BLaER1 treated with 17β-estradiol and CSF1 and Interleukin-3, amounts not matched to agents 10 nM and 100 nM (cell line): ENCODE data around the gene C12orf60.

Source experiments
- H3K27ac ChIP-seq, 11 experiments: shearing (Covaris generic); formaldehyde crosslinking; 2 replicates each; pipeline ENCODE4 v1.8.1; 2022
- H3K27me3 ChIP-seq, 11 experiments: shearing (Covaris generic); formaldehyde crosslinking; 2 replicates each; pipeline ENCODE4 v1.8.1; 2022
- H3K36me3 ChIP-seq, 11 experiments: shearing (Covaris generic); formaldehyde crosslinking; 2 replicates each; pipeline ENCODE4 v1.8.1; 2022
- H3K4me1 ChIP-seq, 10 experiments: shearing (Covaris generic); formaldehyde crosslinking; 2 replicates each; pipeline ENCODE4 v1.8.1; 2022
- H3K4me2 ChIP-seq, 11 experiments: shearing (Covaris generic); formaldehyde crosslinking; 2 replicates each; pipeline ENCODE4 v1.8.1; 2022
- H3K4me3 ChIP-seq, 10 experiments: shearing (Covaris generic); formaldehyde crosslinking; 2 replicates each; pipeline ENCODE4 v1.8.1; 2022
- H3K9ac ChIP-seq, 11 experiments: shearing (Covaris generic); formaldehyde crosslinking; 2 replicates each; pipeline ENCODE4 v1.8.1; 2022
- H3K9me3 ChIP-seq, 11 experiments: shearing (Covaris generic); formaldehyde crosslinking; replicated peaks in 1 of 11; 2 replicates each; pipeline ENCODE4 v1.8.1; 2022
- H4K20me1 ChIP-seq, 11 experiments: shearing (Covaris generic); formaldehyde crosslinking; 2 replicates each; pipeline ENCODE4 v1.8.1; 2022
- Cebpa-rat ChIP-seq, 11 experiments: shearing (Covaris generic); IDR thresholded peaks; 2 replicates each; pipeline ENCODE4 v1.8.1; 2022

Gene C12orf60

DNA sequence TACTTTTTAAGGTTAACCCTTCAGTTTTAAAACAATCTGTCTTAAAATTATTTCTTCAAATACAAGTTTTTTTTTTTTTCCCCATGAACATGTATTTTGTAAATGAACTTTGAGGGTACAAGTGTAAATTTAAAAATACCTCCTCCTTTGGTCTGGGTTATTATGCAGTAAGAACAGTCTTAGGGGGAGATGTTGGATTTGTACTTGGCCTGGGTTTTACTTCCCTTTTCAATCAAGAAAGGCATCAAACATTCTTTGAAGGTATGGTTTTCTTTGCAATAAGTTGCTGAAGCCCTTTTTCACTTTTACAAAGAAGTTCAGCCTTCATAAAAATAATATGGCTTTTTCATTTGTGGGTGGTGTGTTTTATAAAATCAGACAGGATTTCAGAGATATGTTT, 20.7 kb upstream of the C12orf60 start:
- Histone ChIP-seq H3K27me3 (no peaks in the 10 kb centered on the region), H4K20me1 (peaks cover 0 to 2% (median 0%) of the 10 kb centered on the region in 11 experiments; a peak in 1 of 22 replicates), H3K36me3 (peaks cover 29 to 43% (median 36%) of the 10 kb centered on the region in 11 experiments), H3K4me2 (no peak overlapping the region), H3K4me1 (peaks cover 0 to 33% (median 2%) of the 10 kb centered on the region in 10 experiments; a peak in 9 of 20 replicates), H3K4me3 (no peak overlapping the region), H3K9ac (no peak overlapping the region), H3K27ac (no peak overlapping the region), H3K9me3 (no peaks in the 10 kb centered on the region)
- TF ChIP-seq Cebpa-rat (IDR thresholded peaks at IDR 0.05) = no peak

DNA sequence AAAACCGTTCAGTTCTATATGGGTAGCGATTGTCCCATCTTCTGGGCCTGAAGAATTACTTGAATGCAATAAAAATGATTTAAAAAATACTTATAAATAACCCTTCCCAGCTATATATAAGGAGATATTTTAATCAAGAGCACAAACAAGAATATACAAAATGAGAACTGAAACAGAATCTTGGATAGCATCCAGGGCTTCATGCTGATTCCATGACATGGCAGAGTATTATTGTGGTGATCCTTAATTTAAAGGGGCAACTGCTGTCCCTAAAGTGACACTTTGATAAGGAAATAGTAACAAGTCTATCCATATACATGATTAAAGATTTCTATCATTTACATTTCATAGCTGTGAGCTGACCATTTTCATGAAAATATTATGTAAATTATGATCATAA, 19.0 kb upstream of the C12orf60 start:
- Histone ChIP-seq H3K4me2 (peak overlapping the region in 2 of 11 experiments; percentile 21 to 23; a peak in 3 of 22 replicates), H3K36me3 (peaks cover 46 to 61% (median 54%) of the 10 kb centered on the region in 11 experiments), H3K4me3 (no peak overlapping the region), H3K27me3 (no peaks in the 10 kb centered on the region), H4K20me1 (peaks cover 0 to 10% (median 0%) of the 10 kb centered on the region in 11 experiments; a peak in 2 of 22 replicates), H3K9ac (no peak overlapping the region), H3K27ac (peak overlapping the region in 1 of 11 experiments; percentile 1; a peak in 2 of 22 replicates), H3K4me1 (peaks cover 0 to 33% (median 2%) of the 10 kb centered on the region in 10 experiments; a peak in 9 of 20 replicates), H3K9me3 (no peaks in the 10 kb centered on the region)
- TF ChIP-seq Cebpa-rat (IDR thresholded peaks at IDR 0.05) = no peak

DNA sequence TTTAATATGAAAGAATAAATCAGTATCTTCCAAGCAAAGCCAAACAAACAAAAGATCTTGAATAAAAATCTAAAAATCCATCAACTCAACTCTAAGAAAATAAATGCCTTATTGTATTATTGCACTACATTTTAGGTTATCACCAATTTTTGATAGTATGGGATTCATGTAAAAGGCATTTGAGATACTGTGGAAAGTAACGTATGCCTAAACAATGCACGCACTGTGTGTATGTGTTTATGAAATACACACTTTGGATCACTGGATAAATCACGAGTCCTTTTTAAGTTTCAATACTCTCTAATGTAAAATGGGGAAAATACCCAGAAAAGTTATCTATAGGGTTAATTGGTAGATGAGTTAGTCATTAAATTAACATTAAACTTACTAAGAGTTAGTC, 17.9 kb upstream of the C12orf60 start:
- Histone ChIP-seq H3K4me1 (peaks cover 0 to 30% (median 1%) of the 10 kb centered on the region in 10 experiments; a peak in 9 of 20 replicates), H4K20me1 (peaks cover 0 to 11% (median 0%) of the 10 kb centered on the region in 11 experiments; a peak in 3 of 22 replicates), H3K9ac (no peak overlapping the region), H3K27me3 (no peaks in the 10 kb centered on the region), H3K9me3 (no peaks in the 10 kb centered on the region), H3K4me2 (no peak overlapping the region), H3K4me3 (no peak overlapping the region), H3K27ac (no peak overlapping the region), H3K36me3 (peaks cover 57 to 72% (median 65%) of the 10 kb centered on the region in 11 experiments)
- TF ChIP-seq Cebpa-rat (IDR thresholded peaks at IDR 0.05) = no peak

DNA sequence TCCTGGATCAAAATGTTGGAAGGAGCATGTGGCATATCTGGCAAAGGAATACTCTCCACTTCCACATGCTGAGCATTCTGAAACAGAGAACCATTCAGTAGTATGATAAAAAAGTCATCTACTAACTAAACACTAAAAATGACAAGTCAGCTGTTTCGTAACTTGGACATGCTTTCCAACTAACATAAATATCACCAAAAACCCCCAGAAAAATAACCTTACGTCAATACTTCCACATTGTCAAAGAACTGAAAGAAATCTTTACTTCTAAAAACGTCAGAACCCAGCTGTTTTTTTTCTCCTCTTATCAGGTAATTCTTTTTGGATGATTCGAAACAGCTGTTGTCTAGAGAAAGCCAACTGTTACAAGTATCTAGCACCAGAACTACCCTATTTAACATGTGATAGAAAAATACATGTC, 8.4 kb upstream of the C12orf60 start:
- Histone ChIP-seq H3K9me3 (no peaks in the 10 kb centered on the region), H3K27me3 (no peaks in the 10 kb centered on the region), H3K36me3 (peaks cover 95 to 100% (median 98%) of the 10 kb centered on the region in 11 experiments), H3K4me1 (peaks cover 0 to 18% (median 0%) of the 10 kb centered on the region in 10 experiments; a peak in 5 of 20 replicates), H4K20me1 (peaks cover 0 to 44% (median 20%) of the 10 kb centered on the region in 11 experiments; a peak in 12 of 22 replicates), H3K9ac (no peak overlapping the region), H3K4me3 (no peak overlapping the region), H3K4me2 (peak overlapping the region in 2 of 11 experiments; percentile 46 to 51; a peak in 4 of 22 replicates), H3K27ac (no peak overlapping the region; a peak in 1 of 22 replicates)
- TF ChIP-seq Cebpa-rat (IDR thresholded peaks at IDR 0.05) = no peak

DNA sequence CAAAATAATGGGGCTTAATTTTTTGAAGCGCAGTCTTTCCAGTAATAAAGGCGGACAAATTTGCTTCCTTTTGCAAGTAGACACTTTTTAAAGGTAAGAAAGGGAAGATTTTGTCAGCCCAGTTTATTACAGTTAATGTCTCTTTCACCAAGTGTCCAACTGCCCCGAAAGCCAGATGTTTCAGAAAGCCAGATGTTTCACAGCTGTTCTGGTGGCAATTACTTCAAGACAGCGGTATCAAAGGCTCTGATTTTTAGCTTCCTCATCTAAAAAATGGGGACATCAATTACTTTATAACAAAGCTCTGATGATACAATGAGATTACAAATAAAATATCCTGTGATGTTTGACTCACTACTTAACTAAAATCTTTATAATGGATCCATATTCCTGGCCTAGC, 1.2 kb upstream of the C12orf60 start:
- peak overlapping the region in 9 of 11 experiments; percentile 86 to 98 (median 94); a peak in 15 of 22 replicates for H3K27ac ChIP-seq

DNA sequence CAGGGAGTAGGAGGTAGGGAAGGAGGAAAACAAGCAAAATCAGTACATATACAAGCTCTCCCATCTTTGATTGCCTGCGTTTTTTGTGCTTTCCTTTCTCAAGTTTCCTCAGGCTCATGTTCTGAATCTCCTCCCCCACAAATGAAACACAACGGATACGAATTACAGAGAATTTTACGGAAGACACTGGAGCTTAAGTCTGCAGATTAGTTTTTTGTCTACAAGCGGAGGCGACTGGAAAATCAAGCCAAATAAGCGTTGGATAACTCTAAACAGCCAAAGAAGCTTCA, 804 bp upstream of the C12orf60 start:
- Histone ChIP-seq H4K20me1 (peaks cover 0 to 48% (median 25%) of the 10 kb centered on the region in 11 experiments; a peak in 12 of 22 replicates), H3K9ac (peak overlapping the region; percentile 88 to 98 (median 93)), H3K9me3 (no peaks in the 10 kb centered on the region), H3K27ac (peak overlapping the region; percentile 86 to 98 (median 91)), H3K4me1 (peaks cover 14 to 30% (median 26%) of the 10 kb centered on the region in 10 experiments), H3K4me2 (peak overlapping the region; percentile 78 to 98 (median 87)), H3K36me3 (peaks cover 23 to 37% (median 31%) of the 10 kb centered on the region in 11 experiments), H3K4me3 (peak overlapping the region; percentile 84 to 98 (median 92)), H3K27me3 (no peaks in the 10 kb centered on the region)
- TF ChIP-seq Cebpa-rat (IDR thresholded peaks at IDR 0.05) = no peak

More for the DNA sequence above, 1.2 kb upstream of the C12orf60 start:
- H3K4me1 ChIP-seq = peaks cover 14 to 30% (median 26%) of the 10 kb centered on the region in 10 experiments
- H3K4me3 ChIP-seq = peak overlapping the region; percentile 84 to 98 (median 92)
- H3K4me2 ChIP-seq = peak overlapping the region; percentile 78 to 98 (median 87)
- H3K27me3 ChIP-seq = no peaks in the 10 kb centered on the region
- peaks cover 0 to 52% (median 30%) of the 10 kb centered on the region in 11 experiments; a peak in 12 of 22 replicates for H4K20me1 ChIP-seq
- H3K36me3 ChIP-seq = peaks cover 27 to 41% (median 35%) of the 10 kb centered on the region in 11 experiments
- H3K9ac ChIP-seq = peak overlapping the region; percentile 88 to 98 (median 93)
- TF ChIP-seq Cebpa-rat (IDR thresholded peaks at IDR 0.05) = no peak
- no peaks in the 10 kb centered on the region for H3K9me3 ChIP-seq

DNA sequence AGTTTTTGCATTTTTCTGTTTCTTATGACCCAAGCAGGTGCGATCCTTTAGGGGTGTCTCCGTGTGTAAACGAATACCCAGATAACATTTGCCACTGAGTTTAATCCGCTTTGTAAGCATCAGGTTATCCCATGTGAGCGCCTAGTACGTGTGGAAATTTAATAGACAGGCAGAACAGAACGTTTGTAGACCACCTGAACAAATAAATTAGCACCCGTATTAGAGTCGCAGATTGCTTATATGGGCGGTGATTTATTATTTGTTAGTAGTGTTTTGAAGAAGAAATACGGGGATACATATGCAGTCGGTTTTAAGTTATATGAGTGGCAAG, 325 bp downstream of the C12orf60 start:
- Histone ChIP-seq H3K27ac (peak overlapping the region; percentile 51 to 98 (median 90); a peak in 21 of 22 replicates), H3K36me3 (peaks cover 12 to 25% (median 19%) of the 10 kb centered on the region in 11 experiments; a peak in 21 of 22 replicates), H3K9ac (peak overlapping the region; percentile 77 to 98 (median 93)), H3K4me3 (peak overlapping the region; percentile 84 to 98 (median 92)), H3K4me2 (peak overlapping the region; percentile 76 to 96 (median 82)), H3K4me1 (peaks cover 14 to 30% (median 26%) of the 10 kb centered on the region in 10 experiments), H4K20me1 (peaks cover 0 to 37% (median 20%) of the 10 kb centered on the region in 11 experiments; a peak in 12 of 22 replicates), H3K27me3 (no peaks in the 10 kb centered on the region), H3K9me3 (no peaks in the 10 kb centered on the region)
- no peak for TF ChIP-seq Cebpa-rat (IDR thresholded peaks at IDR 0.05)

DNA sequence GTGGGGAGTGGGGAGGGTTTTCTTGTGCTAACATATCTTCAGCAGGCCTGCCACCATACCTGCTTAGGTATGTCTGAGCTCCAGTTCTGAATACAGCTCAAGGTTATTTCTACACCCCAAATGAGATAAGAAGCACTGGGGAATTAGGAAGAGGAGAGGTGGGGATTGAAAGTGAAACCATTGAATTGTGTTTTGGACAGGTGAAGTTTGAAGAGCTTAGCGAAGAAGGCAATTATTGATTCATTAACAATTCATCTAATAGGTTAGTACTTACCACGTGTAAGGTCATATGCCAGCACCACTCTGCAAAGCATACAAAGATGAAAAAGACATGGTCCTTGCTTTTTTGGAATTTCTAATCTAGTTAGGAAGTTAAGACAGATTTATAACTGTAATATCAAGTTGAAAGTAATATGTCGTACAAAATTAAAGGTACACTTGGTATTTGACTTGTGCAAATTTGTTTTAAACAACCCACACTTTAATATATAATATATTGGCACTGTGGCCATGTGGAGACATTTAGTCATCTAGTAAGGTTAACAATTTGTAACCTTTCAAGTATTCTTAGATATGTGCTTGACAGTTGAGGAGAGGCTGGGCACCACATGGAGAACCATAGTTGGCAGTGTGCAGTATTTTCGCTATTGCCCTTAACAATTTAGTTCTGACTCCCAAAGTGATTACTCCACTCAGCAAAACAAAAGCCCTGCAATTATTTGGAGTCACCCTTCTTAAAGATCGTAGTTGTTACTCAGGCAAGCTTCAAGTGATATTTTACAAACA, 6.9 kb downstream of the C12orf60 start:
- H3K4me2 ChIP-seq = no peak overlapping the region
- no peak overlapping the region for H3K27ac ChIP-seq
- H3K4me1 ChIP-seq = peaks cover 0 to 6% (median 0%) of the 10 kb centered on the region in 10 experiments; a peak in 3 of 20 replicates
- no peak overlapping the region for H3K9ac ChIP-seq
- TF ChIP-seq Cebpa-rat (IDR thresholded peaks at IDR 0.05) = no peak
- no peaks in the 10 kb centered on the region for H3K36me3 ChIP-seq
- H4K20me1 ChIP-seq = no peaks in the 10 kb centered on the region
- H3K9me3 ChIP-seq = no peaks in the 10 kb centered on the region
- H3K27me3 ChIP-seq = no peaks in the 10 kb centered on the region
- no peak overlapping the region for H3K4me3 ChIP-seq

DNA sequence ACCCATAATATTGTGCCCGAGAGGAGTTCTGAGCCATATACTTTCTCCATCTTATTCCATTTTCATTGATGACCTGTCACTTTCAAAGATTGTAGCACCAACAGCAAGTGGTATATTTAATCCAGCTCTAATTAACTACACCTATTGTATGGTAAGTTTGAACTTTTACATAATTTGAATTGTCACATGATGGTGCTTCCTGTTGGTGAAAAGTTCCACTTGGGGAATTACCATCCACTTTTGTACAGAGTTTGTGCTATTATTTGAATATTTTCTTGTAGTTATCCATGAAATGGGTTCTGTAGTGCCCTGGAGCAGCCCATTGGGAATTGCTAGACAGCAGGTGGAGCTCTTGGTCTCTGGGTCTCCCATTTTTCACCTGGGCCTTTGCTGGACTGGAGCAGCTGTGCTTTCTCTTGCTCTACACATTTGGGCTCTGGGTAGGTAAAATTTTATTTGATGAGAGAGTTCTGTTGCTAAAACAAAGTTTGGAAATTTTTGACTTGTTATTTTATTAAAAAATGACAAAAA, 7.5 kb downstream of the C12orf60 start:
- no peak overlapping the region for H3K9ac ChIP-seq
- H3K36me3 ChIP-seq = no peaks in the 10 kb centered on the region
- no peak overlapping the region for H3K4me3 ChIP-seq
- peak overlapping the region in 2 of 11 experiments; percentile 14 to 35; a peak in 1 of 22 replicates for H3K4me2 ChIP-seq
- no peaks in the 10 kb centered on the region for H3K27me3 ChIP-seq
- TF ChIP-seq Cebpa-rat (IDR thresholded peaks at IDR 0.05) = no peak
- H3K27ac ChIP-seq = no peak overlapping the region
- H3K9me3 ChIP-seq = no peaks in the 10 kb centered on the region
- peaks cover 0 to 6% (median 0%) of the 10 kb centered on the region in 10 experiments; a peak in 3 of 20 replicates for H3K4me1 ChIP-seq
- H4K20me1 ChIP-seq = no peaks in the 10 kb centered on the region
